Right forelimb (tissue), 1 donor: ENCODE data around the gene RSBN1L.
"Not testable (repeated sequence)": the region's sequence is repeated elsewhere in the genome, so short reads cannot be mapped to it uniquely, and the experiment has no call there.

Experiments
- DNase-seq: peaks from one replicate; pipeline ENCODE4 v3.0.0-alpha.2; 2018

RSBN1L gene

GRCh38 chr7:77696057-77696642, at the start of gene RSBN1L:
TSS of gene RSBN1L (plus strand) at chr7:77696459. CDS start at chr7:77696470, 11 bp downstream.
- peak; percentile 98 for DNase-seq

GRCh38 chr7:77648742-77649338, 47.4 kb upstream of the RSBN1L start:
- DNase-seq = no peak

DNA sequence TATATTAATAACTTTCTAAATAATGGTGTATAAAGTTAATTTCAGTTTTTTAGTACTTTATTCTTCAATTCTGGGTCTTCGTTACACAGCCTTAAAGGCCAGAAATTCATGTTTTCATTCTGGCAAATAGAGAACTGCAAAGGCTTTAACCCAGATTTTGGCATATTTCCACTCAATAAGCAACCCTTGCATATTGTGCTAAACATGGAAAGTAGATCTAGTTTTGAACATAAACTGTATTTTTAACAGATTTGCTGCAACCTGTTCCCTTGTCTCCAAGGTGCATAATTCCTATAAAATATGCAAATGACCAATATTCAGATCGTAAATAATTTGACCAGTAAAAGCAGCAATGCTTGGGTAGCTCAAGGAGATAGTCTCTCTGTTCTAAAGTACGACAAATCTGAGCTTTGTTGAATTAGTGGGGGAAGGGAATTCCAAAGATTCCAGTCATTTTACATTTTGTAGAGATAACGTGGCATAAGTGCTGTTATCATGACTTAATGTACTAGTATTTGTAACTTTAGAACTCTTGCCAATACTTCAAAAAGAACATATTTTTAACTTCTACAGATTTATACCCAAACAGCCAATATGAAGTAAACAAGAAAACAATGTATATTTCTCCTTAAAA, 46.4 kb upstream of the RSBN1L start:
- DNase-seq = no peak

DNA sequence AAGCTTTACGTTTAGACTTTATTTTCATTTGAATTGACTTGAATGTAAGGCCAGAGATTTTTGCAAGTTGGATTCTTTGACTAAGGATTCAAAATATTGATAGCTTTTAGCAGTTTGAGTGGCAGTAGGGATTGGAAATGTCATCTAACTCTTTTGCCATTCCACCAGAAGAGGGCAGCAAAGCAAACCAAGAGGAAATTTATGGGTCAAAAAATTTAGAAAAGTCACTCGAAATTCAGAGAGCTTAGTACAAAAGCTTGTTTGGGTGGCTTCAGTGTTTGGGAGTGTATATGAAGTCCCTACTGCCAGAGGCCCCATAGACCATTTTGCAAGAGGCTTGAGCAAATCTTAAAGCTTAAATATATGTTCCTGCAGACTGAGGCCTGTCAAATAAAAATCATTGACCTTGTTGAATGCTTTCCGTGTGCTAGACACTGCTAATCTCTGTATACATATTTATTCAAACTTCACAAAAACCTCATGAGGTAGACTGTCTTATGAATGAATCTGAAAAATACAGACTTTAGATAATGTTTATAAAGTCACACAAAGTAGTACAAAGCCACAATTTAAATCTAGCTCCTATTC, 44.6 kb upstream of the RSBN1L start:
- DNase-seq = no peak

DNA sequence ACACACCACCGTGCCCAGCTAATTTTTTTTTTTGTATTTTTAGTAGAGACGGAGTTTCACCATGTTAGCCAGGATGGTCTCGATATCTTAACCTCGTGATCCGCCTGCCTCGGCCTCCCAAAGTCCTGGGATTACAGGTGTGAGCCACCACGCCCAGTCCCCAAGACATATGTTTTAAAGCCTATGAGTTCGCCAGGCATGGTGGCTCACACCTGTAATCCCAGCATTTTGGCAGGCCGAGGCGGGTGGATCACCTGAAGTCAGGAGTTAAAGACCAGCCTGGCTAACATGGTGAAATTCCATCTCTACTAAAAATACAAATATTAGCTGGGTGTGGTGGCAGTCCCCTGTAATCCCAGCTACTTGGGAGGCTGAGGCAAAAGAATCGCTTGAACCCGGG, 43.4 kb upstream of the RSBN1L start:
- not testable (repeated sequence) for DNase-seq

- DNase-seq = no peak
Observed at GRCh38 chr7:77653572-77653971, 42.7 kb upstream of the RSBN1L start.

- no peak for DNase-seq
Observed at GRCh38 chr7:77655356-77655755, 40.9 kb upstream of the RSBN1L start.

DNA sequence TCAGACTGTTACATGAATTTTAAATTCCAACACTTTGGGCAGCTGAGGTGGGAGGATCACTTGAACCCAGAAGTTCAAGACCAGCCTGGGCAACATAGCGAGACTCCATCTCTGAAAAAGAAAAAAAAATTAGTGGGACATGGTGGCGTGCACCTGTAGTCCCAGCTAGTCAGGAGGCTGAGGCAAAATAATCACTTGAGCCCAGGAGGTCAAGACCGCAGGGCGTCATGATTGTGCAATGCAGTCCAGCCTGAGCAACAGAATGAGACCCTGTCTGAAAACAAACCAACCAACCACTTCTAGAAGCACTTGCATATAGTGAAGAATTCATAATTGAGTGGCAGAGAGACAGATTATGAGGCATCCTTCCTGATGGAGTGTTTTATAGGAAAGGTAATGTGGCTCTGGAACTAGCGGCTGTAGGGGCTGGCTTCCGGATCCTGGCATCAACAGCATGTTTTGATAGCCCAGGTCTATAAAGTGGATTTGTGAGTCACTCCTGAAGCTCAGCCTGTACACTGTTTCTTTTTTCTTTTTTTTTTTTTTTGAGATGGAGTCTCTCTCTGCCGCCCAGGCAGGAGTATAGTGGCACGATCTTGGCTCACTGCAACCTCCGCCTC, 40.3 kb upstream of the RSBN1L start:
- DNase-seq = no peak

DNA sequence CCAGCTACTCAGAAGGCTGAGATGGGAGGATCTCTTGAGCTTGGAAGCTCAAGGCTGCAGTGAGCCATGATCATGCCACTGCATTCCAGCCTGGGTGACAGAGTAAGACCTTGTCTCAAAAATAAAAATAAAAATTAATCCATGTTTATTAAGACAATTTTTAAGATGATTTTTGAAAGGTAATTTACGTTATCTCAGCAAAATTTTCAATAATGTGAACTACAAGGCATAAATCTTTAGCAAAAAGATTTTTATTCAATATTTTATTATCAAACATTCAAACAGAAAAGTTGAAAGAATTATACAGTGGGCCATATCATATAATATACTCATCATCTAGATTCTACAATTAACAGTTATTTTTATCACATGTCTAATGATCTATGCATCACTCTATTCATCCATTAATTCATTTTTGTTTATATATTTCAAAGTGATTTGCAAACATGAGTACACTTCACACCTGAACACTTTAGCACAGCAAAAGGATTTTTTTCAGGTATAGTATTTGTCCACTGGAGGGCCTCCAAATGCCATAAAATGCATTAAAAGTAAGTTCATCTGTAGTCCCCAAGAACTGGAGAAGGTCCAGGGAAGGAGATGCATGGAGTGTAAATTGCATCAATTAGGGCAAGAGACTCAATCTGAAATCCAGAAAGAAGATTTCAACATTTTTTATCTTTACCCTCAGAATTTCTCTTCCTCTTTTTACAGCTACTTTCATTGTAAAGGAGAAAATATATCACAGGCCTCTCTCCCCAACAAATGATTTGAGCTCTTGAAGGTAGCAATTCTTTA, 38.6 kb upstream of the RSBN1L start:
- no peak for DNase-seq

DNA sequence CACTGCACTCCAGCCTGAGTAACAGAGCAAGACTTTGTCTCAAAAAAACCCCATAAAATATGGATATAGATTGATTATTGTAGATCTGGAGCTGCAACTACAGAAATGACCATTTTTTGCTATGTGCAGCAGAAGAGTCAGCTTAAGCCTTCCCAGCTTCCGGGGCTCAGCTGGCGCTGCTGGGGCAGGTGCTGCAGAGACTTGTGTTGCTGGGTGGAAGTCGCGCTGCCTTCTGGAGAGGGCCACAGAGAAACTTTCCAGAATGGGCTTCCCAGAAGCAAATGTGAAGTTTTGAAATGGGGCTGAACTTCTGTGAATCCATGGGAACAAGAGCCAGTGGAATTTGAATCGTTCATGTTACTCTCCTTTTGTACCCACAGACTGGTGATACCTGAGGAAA, 37.3 kb upstream of the RSBN1L start:
- no peak for DNase-seq

- no peak for DNase-seq
Observed at GRCh38 chr7:77661816-77662215, 34.4 kb upstream of the RSBN1L start.

DNA sequence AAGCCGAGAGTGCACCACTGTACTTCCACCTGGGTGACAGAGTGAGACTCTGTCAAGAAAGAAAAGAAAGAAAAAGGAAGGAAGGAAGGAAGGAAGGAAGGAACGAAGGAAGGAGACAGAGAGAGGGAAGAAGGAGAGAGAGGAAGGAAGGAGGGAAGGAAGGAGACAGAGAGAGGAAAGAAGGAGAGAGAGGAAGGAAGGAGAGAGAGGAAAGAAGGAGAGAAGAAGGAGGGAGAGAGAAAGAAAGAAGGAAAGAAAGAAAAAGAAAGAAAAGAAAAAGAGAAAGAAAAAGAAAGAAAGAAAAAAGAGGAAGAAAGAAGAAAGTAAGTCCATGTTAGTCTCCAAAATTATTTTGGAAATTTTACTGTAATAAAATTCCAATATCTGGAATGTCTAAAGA, 33.4 kb upstream of the RSBN1L start:
- no peak for DNase-seq

- DNase-seq = no peak
Observed at GRCh38 chr7:77664715-77665114, 31.5 kb upstream of the RSBN1L start.

DNA sequence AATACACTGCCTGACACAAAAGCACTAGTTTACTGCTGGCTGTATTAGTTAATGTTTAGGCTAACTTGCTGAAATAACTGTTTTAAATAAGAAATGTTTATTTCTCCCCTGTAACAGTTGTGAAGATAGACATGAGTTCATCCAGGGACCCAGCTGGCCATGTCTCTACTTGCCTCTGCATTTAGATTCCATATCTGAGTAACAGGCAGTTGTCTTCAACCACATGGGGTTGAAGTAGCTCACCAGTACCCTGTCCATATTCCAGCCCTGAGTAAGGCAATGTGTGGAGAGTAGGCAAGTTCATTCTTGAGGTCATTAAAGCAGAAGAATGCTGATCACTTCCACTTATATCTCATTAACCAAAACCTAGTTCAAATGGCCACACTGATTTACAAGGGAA, 31.1 kb upstream of the RSBN1L start:
- no peak for DNase-seq

GRCh38 chr7:77667459-77668086, 28.7 kb upstream of the RSBN1L start:
- no peak for DNase-seq

DNA sequence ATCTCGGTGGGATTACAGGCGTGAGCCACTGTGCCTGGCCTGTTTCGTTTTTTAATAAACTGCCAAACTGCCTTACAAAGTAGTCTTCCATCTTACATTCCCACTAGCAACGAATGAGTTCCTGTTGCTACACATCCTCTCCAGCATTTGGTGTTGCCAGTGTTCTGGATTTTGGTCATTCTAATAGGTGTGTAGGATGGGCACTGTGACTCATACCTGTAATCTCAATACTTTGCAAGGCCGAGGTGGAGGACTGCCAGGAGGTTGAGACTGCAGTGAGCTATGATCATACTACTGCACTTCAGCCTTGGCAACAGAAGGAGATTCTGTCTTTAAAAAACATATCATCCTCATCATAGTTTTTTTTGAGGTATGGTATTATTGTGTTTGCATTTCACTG, 21.4 kb upstream of the RSBN1L start:
- no peak for DNase-seq

GRCh38 chr7:77679608-77680007, 16.7 kb upstream of the RSBN1L start:
- DNase-seq = no peak

DNA sequence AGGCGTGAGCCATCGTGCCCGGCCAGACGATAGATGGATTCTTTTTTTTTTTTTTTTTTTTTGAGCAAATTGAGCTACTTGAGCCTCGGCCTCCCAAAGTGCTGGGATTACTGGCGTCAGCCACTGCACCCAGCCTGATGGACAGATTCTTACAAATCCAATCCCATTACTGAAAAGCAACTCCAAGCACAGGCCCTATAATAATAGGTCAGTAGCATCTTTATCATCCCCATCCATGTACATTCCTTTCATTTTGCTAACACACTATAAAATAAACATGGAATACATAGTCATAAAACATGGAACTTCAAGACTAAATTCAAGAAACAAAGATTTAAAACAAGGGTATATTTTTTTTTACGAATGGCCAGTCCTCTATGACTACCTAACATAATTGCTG, 16.0 kb upstream of the RSBN1L start:
- no peak for DNase-seq

- DNase-seq = no peak
Observed at GRCh38 chr7:77684030-77684429, 12.2 kb upstream of the RSBN1L start.

- no peak for DNase-seq
Observed at GRCh38 chr7:77685233-77685632, 11.0 kb upstream of the RSBN1L start.

- DNase-seq = no peak
Observed at GRCh38 chr7:77687100-77687746, 9.0 kb upstream of the RSBN1L start.

- DNase-seq = no peak
Observed at GRCh38 chr7:77687747-77688144, 8.5 kb upstream of the RSBN1L start.
